ENCODE data around the gene P2RY6.
"Not testable (repeated sequence)": the region's sequence is repeated elsewhere in the genome, so short reads cannot be mapped to it uniquely, and the experiment has no call there.

P2RY6 gene, protein sequence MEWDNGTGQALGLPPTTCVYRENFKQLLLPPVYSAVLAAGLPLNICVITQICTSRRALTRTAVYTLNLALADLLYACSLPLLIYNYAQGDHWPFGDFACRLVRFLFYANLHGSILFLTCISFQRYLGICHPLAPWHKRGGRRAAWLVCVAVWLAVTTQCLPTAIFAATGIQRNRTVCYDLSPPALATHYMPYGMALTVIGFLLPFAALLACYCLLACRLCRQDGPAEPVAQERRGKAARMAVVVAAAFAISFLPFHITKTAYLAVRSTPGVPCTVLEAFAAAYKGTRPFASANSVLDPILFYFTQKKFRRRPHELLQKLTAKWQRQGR

DNA sequence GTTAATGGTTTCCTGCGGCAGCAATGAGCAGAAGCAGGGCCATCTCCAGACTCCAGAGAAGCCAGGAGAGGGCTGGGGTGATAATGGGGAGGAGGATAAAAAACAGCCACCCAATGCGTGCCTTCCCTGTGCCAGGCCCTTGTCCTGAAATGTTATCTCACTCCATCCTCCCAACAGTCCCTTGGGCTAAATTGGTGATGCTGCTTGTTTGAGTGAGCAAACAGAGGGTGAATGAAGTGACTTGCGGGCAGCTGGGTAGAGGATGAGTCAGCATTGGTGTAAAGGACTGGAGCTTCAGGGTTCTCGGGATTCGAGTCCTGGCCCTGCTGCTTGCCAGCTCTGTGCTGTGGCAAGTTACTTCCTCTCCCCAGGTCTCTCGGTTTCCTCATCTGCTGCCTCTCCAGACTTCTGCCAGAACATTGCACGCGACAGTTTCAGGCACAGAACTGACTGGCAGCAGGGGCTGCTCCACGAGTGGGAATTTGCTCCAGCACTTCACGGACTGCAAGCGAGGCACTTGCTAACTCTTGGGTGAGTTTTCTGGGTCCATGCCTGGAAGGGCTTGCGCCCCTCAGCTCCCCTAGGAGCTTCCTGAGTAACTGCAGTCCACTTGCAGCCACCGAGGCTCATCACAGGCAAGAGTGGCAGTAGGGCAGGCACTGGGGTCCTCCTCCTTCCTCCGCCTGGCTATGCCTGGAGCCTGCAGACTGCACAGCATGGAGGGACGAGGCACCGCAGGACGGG lies at the start of gene P2RY6:
TSS of gene P2RY6 (plus strand) at position 403 of the 744 bp plus-strand sequence. CDS start 24,181 bp downstream, outside the sequence.
- in situ Hi-C loops (cut with MboI; ENCODE audit: low sequenced_read_pairs): no loop called here

DNA sequence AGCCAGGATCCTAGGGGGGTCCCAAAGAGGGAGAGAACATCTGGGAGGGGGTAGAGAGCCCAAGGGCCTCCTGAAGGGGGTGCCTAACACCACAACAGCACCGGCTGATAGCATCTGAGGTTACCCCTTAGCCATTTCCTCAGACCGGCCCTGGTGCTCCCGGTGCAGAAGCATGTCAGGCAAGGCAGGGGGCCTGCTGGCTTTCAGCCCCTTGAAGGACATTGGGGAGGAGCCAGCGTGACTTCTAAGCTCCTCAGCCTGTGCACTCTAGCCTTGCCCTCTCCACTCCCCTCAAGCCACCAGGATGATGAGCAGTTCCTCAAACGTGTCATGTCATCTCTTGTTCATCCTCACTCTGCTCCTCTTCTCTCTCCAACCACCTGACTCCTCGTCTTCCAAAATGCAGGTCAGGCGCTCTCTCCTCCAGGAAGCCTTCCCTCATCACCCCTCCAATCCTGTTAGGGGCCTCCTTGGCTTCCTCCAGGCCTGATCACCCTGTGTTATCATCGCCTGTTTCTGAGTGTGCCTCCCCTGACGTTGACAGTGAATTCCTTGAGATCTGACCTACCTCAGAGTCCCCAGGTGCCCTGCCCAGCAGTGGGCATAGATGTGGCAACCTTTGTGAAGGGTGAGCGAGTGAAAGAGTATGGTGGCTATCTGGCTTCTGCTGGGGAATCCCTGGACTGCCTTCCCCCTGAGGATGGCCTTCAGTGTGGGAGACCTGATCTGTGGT lies 48.0 kb upstream of the P2RY6 start:
- in situ Hi-C loops (cut with MboI; ENCODE audit: low sequenced_read_pairs): no loop called here

DNA sequence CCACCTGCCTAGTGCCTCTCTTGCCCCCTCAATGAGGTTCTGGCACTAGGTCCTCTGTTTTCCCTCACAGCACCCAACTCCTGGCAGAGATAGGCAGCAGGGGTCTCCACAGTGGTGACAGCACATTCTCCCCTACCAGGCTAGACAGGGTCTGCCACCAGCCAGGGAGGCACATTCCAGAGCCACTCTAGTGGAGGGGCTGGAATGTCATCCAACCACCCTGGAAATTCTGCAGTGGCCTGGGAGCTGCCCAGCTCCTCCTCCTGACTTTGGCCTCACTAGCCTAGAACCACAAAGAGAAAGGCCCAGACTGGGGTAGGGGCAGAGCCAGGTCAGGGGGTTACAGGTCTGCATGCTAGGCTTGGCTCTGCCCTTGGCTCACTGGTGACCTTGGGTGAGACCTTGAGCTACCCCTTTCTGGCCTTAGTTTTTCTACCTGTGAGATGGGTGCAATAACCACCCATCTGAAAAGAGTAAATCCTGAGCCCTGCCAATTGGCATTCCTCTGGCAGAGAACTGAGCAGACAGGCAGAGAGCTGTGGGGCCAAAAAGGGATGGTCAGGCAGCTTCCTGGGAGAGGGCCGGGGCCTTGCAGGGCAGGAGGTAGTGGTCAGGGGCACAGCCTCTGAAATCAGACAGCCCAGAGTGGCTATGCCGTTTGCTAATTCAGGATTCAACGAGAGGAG lies 47.0 kb upstream of the P2RY6 start:
- in situ Hi-C loops (cut with MboI; ENCODE audit: low sequenced_read_pairs): no loop called here

DNA sequence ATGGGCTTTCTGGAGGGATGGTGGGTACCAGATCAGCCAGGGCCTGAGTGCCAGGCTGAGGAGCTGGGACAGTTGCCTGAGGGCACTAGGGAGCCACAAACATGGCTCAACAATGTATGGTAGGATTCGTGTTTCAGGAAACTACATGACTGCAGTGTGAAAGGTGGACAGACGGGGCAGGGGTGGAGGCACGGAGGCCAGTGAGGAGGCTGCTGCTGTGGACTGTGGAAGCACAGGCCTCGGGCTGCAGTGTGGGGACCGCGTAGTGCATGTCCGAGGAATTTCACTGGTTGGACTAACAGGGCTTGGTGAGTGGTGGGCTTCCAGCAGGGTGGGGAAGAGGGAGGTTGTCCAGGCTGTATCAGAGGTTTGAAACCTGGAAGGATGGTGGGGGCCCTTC lies 46.3 kb upstream of the P2RY6 start:
- in situ Hi-C loops (cut with MboI; ENCODE audit: low sequenced_read_pairs): no loop called here

DNA sequence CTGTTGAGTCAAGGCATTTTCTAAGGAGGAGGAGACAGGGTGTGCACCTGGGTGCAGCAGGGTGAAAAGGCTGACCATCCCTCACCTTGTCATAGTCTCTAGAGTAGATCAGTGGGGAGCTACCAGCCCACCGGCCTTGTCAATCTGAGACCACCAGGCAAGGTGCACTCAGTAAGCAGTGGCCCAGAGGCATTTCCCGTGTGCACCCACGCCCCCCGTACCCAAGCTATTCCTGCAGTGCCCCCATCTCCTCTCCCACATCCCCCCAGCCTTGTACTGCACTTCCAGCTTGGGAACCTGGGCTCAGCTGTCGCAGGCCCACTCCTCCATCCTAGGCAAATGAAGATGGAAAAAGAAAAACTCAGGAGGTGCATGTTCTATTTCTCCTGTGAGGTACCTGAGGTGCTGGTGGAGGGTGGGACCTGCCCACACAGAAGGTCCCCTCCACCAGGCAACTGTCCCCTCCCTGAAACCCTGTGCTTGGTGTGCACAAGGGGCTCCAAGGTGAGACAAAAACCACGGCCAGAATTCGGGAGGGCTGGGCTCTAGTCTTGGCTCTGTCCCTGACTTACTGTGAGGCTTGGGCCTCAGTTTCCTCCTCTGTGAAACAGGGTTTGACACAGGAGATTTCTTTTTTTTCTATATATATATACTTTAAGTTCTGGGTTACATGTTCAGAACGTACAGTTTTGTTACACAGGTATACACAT lies 45.7 kb upstream of the P2RY6 start:
- in situ Hi-C loops (cut with MboI; ENCODE audit: low sequenced_read_pairs): no loop called here

DNA sequence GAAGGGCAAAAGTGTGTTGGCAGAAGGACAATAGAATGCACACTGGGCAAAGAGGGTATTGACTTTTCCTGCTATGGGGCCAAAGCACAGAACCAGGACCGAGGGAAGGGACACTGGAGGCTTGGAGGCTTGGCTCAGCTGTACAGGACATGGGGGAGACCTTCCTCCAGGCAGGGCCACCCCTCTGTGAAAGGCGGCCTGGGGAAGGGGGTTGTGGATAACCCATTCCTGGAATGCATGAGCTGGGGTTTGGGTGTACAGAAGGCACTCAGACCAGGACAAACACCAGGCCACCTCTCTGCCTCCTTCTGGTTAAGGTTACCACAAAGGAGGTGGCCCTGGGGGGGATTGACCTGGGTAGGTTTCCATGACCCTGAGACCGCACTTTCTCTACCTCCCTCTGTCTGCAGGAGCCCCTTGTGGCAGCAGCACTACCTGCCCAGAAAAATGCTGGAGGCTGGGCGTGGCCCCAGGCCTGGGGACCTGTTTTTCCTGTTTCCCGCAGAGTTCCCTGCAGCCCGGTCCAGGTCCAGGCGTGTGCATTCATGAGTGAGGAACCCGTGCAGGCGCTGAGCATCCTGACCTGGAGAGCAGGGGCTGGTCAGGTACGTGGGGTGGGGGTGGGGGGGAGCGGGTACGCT lies 44.4 kb upstream of the P2RY6 start:
- in situ Hi-C loops (cut with MboI; ENCODE audit: low sequenced_read_pairs): no loop called here

DNA sequence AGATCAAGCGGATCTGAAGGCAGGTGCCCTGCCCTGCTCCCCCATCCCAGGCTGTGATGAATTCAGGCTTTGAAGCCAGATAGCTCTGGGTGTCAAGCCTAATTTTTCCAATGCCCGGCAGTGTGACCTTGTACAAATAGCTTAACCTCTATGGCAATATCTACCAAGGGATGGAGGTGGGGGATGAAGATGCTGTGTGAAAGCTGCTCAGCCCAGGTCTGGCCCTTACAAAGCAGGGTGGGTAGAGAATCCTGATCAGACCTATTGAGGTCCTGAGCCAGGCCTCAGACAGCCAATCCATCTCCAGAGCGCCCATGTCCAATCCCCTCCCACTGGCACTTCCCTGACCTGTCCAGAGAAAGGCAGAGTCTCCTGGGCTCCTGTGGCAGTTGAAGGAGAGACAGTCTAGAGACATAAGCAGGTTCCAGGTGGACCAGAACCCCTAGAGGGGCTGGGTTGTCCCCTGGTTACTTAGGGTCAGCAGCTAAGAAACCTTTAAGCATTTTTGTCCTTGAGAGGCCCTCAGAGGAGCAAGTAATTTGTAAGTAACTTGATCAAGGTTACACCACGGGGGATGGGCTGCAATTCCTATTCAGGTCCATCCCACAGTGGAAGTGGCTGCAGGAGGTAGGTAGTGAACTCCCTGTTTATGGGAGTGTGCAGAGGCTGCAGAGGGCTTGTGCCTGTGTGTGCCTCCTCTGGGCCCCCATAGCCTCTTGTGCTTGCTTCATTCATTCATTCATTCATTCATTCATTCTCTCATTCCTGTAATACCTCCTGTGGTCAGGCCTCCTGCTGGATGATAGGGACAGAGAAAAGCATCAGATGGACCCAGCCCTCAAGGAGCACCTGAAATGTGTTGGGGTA lies 43.6 kb upstream of the P2RY6 start:
- in situ Hi-C loops (cut with MboI; ENCODE audit: low sequenced_read_pairs): no loop called here

DNA sequence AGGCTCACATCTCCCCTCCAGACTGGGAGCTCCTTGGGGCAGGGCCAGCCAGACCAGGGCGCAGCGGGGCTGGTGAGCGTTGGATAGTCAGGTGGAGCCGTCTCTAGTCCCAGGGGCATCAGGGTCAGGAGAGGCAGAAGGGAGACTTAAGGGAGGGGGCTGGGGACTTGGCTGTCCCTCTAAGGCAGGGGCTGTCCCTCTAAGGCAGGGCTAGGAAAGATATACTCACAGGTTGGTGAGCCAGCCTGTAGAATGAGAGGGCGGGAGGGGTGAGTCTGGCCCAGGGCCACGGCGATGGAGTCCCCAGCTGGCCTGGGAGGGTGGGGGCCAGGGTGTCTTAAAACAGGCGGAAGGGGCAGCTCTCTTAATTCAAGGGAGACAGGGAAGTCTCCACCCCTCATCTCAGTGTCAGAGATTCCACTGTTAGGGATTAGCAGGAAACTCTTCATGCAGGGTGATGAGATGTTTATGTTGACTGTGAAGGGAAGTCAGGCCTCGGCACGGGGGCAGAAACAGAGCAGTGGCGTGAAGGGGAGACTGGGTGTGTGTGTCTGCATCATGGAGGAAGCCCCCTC lies 42.7 kb upstream of the P2RY6 start:
- in situ Hi-C loops (cut with MboI; ENCODE audit: low sequenced_read_pairs): no loop called here

DNA sequence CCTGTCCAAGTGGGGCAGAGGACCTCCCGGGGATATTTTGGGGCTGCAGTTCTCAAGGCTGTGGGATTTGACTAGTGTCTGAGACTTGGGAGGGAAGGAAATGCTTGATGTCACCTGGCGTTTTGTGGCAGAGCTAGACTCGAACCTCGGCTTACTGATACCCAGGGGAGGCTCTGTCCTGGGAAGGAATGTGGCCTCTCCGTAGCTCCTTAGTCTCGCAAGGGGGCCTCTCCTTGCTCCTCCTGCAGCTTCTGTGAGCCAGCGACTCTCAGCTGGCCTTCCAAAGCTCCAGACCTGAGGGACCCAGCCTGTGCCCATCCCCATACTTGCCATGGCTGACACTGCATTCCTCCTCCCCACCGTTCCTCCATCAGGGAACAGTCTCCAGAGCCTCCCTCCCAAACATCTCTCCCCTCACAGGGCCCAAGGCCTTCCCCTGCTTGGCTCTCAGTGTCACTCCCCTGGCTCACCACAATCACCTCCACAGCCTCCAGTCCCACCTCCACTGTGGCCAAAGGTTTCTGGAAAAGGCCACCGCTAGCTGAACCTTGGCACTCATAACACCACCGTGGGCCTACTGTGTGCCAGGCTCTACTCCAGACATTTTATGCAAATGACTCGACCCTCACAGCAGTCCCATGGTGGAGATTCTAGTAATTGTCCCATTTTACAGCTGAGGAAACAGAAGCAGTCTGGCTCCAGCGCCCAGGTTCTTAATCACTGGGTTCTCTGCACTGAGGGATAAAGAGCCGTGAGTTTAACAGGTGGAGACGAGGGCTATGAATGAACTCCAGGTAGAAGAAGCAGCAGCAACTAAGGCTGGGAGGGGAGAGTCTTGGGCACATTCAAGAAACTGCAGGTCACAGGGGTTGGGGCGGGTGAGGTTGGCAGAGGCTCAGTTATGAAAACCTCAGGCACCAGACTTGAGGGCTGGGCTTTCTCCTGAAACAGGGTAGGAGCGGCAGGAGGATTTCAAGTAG lies 42.0 kb upstream of the P2RY6 start:
- in situ Hi-C loops (cut with MboI; ENCODE audit: low sequenced_read_pairs): no loop called here

DNA sequence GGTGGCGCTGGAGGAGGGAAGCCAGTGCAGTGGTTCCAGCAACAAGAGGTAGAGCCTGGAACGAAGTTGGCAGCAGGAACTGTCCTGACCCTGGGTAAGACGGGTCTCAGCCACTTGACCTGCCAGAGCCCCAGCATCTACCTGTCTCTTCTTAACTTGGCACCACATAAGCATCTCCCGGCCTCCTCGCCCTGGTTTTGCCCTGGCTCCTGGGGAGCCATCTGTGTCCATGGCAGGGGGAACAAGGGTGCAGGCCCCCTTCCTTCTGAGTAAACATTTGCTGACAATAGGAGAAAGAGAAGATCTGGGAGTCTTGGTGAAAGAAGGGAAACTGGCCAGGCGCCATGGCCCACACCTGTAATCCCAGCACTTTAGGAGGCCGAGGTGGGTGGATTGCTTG lies 41.2 kb upstream of the P2RY6 start:
- in situ Hi-C loops (cut with MboI; ENCODE audit: low sequenced_read_pairs): no loop called here

DNA sequence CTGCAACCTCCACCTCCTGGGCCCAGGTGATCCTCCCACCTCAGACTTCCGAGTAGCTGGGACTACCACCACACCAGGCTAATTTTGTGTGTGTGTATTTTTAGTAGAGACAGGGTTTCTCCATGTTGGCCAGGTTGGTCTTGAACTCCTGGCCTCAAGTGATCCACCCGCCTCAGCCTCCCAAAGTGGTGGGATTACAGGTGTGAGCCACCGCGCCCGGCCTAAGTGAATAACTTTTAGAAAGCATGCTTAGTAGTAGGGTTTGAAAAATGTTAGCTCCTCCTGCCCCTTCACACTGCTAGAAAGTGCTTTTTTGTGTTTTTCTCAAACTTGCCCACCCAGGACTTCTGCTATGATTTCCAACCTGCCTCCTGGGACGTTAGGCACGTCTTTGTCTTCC lies 39.7 kb upstream of the P2RY6 start:
- in situ Hi-C loops (cut with MboI; ENCODE audit: low sequenced_read_pairs): not testable (repeated sequence)

DNA sequence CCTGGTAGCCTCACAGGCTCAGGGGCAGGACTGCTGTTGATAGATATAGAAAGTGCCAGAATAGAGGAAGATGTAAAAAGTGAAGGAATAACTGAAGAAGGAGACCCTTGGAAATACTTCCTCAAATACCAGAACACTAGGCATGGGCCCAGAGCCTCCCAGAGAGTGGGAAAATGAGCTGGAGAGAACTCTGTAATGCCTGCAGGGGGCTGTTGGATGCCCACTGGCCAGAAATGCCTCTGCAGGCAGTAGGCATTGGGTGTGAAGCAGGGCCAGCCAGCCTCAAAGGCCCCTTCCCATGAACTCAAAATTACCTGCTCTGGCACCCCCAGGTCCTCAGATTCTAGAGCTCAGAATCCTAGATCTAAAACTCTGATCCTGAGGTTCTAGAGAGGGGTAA lies 38.9 kb upstream of the P2RY6 start:
- in situ Hi-C loops (cut with MboI; ENCODE audit: low sequenced_read_pairs): no loop called here

DNA sequence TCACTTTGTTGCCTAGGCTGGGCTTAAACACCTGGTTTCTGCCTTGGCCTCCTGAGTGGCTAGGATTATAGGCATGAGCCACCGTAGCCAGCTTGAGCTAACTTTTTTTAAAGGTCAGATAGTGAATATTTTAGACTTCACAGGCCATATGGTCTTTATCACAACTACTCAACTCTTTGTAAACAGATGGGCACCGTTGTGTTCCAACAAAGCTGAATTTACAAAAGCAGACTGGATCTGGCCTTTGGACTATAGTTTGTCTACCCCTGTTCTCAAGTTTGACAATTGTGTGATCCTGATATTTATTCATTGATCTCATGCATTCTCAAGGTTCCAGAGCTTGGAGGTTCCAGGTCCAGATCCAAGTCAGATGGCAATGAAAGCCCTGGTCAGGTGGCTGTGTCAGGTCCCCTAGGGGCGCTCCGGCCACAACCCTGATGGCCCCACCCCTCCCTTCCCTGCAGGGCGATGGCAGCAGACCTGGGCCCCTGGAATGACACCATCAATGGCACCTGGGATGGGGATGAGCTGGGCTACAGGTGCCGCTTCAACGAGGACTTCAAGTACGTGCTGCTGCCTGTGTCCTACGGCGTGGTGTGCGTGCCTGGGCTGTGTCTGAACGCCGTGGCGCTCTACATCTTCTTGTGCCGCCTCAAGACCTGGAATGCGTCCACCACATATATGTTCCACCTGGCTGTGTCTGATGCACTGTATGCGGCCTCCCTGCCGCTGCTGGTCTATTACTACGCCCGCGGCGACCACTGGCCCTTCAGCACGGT lies 38.3 kb upstream of the P2RY6 start:
- in situ Hi-C loops (cut with MboI; ENCODE audit: low sequenced_read_pairs): no loop called here

DNA sequence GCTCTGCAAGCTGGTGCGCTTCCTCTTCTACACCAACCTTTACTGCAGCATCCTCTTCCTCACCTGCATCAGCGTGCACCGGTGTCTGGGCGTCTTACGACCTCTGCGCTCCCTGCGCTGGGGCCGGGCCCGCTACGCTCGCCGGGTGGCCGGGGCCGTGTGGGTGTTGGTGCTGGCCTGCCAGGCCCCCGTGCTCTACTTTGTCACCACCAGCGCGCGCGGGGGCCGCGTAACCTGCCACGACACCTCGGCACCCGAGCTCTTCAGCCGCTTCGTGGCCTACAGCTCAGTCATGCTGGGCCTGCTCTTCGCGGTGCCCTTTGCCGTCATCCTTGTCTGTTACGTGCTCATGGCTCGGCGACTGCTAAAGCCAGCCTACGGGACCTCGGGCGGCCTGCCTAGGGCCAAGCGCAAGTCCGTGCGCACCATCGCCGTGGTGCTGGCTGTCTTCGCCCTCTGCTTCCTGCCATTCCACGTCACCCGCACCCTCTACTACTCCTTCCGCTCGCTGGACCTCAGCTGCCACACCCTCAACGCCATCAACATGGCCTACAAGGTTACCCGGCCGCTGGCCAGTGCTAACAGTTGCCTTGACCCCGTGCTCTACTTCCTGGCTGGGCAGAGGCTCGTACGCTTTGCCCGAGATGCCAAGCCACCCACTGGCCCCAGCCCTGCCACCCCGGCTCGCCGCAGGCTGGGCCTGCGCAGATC lies 37.5 kb upstream of the P2RY6 start:
- in situ Hi-C loops (cut with MboI; ENCODE audit: low sequenced_read_pairs): no loop called here

DNA sequence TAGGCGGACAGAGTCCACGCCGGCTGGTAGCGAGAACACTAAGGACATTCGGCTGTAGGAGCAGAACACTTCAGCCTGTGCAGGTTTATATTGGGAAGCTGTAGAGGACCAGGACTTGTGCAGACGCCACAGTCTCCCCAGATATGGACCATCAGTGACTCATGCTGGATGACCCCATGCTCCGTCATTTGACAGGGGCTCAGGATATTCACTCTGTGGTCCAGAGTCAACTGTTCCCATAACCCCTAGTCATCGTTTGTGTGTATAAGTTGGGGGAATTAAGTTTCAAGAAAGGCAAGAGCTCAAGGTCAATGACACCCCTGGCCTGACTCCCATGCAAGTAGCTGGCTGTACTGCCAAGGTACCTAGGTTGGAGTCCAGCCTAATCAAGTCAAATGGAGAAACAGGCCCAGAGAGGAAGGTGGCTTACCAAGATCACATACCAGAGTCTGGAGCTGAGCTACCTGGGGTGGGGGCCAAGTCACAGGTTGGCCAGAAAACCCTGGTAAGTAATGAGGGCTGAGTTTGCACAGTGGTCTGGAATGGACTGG lies 36.8 kb upstream of the P2RY6 start:
- in situ Hi-C loops (cut with MboI; ENCODE audit: low sequenced_read_pairs): no loop called here

DNA sequence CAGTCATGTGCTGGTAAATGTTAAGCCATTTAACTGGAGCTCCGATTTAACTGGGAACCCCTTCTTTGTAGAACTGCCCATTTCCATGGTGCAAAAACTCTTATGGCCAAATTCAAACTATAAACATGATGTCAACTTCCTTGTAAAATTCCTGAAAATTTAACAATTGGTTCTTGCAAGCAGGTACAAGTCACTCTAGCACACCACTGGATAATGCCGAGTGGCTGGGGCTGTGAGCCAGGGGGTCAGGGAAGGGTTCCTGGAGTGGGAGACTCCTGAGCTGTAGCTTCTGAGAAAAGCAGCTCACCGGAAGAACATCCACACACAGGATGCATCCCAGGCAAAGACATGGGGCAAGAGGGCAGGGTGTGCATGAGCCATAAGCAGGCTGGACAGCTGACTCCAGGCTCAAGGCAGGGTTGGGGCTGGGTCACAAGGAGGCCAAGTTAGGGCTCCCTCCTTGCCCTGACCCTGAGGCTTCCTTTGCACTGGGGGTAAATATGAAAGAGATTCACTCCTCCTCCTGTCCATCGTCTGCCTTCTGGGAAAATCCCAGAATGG lies 35.9 kb upstream of the P2RY6 start:
- in situ Hi-C loops (cut with MboI; ENCODE audit: low sequenced_read_pairs): no loop called here
